Esophagus squamous epithelium (tissue), 5 donors: ENCODE results near the gene ADCY5. TPM values are rescaled to one million over a fixed set of nuclear protein-coding genes. Genes with fewer than 3 reads are reported as not detected.

Experiments used
- DNase-seq: peaks from one replicate; lab custom pipeline; 2025; lab: John Stamatoyannopoulos, UW
- H3K27ac ChIP-seq, 4 donors: fragments of 200-600 bp; sonication (generic); one replicate each; pipeline ENCODE4 v1.5.1; 2016 to 2019; ENCODE audit warnings: mild to moderate bottlenecking in 1 of 4
- H3K27me3 ChIP-seq, 4 donors: fragments of 200-600 bp; sonication (generic); 1 replicate in 3 of 4; 2 replicates in 1 of 4; pipeline versions ENCODE4 v1.5.1 to v1.6.0; 2017 to 2021; ENCODE audit warnings: antibody characterized with exemption in 1 of 4
- H3K36me3 ChIP-seq, 3 donors: fragments of 200-600 bp; sonication (generic); one replicate each; pipeline ENCODE4 v1.5.1; 2016 to 2019
- H3K4me1 ChIP-seq, 3 donors: fragments of 200-600 bp; sonication (generic); one replicate each; pipeline ENCODE4 v1.5.1; 2017 to 2019
- H3K4me3 ChIP-seq, 4 donors: fragments of 200-600 bp; sonication (generic); 1 replicate in 3 of 4; 2 replicates in 1 of 4; pipeline ENCODE4 v1.5.1; 2016 to 2019; ENCODE audit warnings: mild to moderate bottlenecking in 2 of 4, moderate library complexity in 1 of 4
- H3K9me3 ChIP-seq, 3 donors: fragments of 200-600 bp; sonication (generic); one replicate each; pipeline ENCODE4 v1.5.1; 2016 to 2019
- POLR2A ChIP-seq, 4 donors: fragments of 450-650 bp; IDR thresholded peaks; one replicate each; pipeline ENCODE4 v1.6.1; 2017; ENCODE audit warnings: antibody characterized with exemption in 4 of 4, mild to moderate bottlenecking in 4 of 4, moderate library complexity in 3 of 4
- WGBS, 2 donors: methylation state at CpG; one replicate each; pipeline ENCODE4 v1.1.5; 2018; 5-methylcytosine and 5-hydroxymethylcytosine counted together
- intact Hi-C: fragments of 100-400 bp; cut with DNase I; formaldehyde crosslinking; loops from one replicate; pipeline ENCODE4 v1.15.0; 2022
- total RNA-seq, 4 donors: library from RNA; depleted of rRNA; stranded (reverse); fragments of >200 nt; gene quantifications; one replicate each; pipeline ENCODE4 v1.1.0, GENCODE V29; 2016
- TF ChIP-seq, protein P1 (sequence below), 6 experiments: fragments of 450-650 bp in 4 of 6; fragments of 200-600 bp in 2 of 6; sonication (generic) in 2 of 6; IDR thresholded peaks; one replicate each; pipeline ENCODE4 v1.5.1; 2016 to 2019; ENCODE audit warnings: antibody characterized with exemption in 6 of 6, mild to moderate bottlenecking in 4 of 6, moderate library complexity in 4 of 6
- donor health status: DM: yes; HTN: yes; CAD: no.

ADCY5 gene
- total RNA-seq, 4 donors from 2014 or later = 0.72 to 17.4 (median 5.3) TPM

DNA sequence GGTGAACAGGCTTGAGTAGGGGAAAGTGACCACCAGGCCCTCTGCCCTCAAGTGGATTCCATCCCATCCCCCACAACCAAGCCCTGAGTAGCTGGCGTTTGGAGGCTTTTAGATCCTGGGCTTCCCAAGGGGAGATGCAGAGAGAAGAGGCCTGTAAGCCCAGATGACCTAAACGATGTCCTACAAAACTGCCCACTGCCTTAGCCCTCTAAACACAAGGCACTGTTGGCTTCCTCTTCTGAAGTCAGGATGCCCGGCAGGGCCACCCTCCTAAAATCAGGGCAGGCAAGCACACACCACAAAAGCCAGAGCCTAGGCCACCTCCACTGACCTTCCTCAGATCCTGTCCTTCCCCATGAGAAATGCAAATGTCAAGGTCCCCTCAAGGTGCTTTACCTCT is 68.6 kb downstream of the ADCY5 start:
- Histone ChIP-seq H3K4me1 (peaks cover 0 to 36% (median 14%) of the 10 kb centered on the region in 3 donors), H3K27me3 (no peaks in the 10 kb centered on the region), H3K36me3 (no peaks in the 10 kb centered on the region), H3K4me3 (no peak overlapping the region), H3K9me3 (no peaks in the 10 kb centered on the region), H3K27ac (peak overlapping the region in 3 of 4 donors; percentile 66 to 77 (median 77))
- TF ChIP-seq POLR2A (IDR thresholded peaks at IDR 0.05) = no peak
- TF ChIP-seq, protein P1, sequence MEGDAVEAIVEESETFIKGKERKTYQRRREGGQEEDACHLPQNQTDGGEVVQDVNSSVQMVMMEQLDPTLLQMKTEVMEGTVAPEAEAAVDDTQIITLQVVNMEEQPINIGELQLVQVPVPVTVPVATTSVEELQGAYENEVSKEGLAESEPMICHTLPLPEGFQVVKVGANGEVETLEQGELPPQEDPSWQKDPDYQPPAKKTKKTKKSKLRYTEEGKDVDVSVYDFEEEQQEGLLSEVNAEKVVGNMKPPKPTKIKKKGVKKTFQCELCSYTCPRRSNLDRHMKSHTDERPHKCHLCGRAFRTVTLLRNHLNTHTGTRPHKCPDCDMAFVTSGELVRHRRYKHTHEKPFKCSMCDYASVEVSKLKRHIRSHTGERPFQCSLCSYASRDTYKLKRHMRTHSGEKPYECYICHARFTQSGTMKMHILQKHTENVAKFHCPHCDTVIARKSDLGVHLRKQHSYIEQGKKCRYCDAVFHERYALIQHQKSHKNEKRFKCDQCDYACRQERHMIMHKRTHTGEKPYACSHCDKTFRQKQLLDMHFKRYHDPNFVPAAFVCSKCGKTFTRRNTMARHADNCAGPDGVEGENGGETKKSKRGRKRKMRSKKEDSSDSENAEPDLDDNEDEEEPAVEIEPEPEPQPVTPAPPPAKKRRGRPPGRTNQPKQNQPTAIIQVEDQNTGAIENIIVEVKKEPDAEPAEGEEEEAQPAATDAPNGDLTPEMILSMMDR (IDR thresholded peaks at IDR 0.05) = no peak
- intact Hi-C loops = no loop called here
- WGBS, 2 donors = 54 to 67% methylated on average over 2 to 3 of the region's 3 CpGs
- no peak for DNase-seq

- Histone ChIP-seq H3K9me3 (no peaks in the 10 kb centered on the region), H3K27ac (peak overlapping the region in 3 of 4 donors; percentile 66 to 77 (median 77)), H3K4me3 (no peak overlapping the region), H3K4me1 (peaks cover 0 to 35% (median 10%) of the 10 kb centered on the region in 3 donors), H3K27me3 (no peaks in the 10 kb centered on the region), H3K36me3 (no peaks in the 10 kb centered on the region)
- intact Hi-C loops = no loop called here
- WGBS, 2 donors = 87 to 89% methylated on average over 5 to 7 of the region's 11 CpGs
- no peak for DNase-seq
- TF ChIP-seq POLR2A (IDR thresholded peaks at IDR 0.05) = no peak
- TF ChIP-seq, protein P1 (IDR thresholded peaks at IDR 0.05) = no peak
Observed at GRCh38 chr3:123379041-123379830, 69.7 kb downstream of the ADCY5 start.

DNA sequence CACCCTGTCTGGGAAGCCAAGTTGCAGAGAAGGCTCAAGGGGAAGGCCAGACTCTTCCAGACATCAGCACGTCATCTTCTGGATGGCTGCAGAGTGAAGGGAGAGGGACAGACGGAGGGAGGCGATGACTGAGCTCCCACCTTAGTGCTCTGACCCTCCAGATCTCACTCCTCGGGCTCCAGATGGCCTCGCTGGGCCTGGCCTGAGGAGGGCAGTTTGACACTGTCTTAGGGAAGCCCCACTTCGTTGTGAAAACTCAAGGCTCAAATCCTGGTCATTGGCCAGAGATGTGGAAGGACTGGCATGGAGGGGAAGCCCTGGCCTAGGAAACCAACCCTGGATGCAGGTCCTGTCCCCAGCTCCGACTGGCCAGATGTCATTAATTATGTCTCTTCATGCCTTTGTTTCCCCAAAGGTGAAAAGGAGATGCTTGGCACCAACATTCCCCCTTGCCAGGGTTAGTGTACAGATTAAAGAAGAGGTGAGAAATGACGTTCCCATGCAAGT is 70.4 kb downstream of the ADCY5 start:
- no peak for DNase-seq
- 83 to 89% methylated on average over 6 to 7 of the region's 8 CpGs for WGBS, 2 donors
- intact Hi-C loops = no loop called here

GRCh38 chr3:123377243-123377740 is 71.6 kb downstream of the ADCY5 start:
- Histone ChIP-seq H3K9me3 (no peaks in the 10 kb centered on the region), H3K27me3 (no peaks in the 10 kb centered on the region), H3K27ac (peak overlapping the region in 3 of 4 donors; percentile 20 to 76 (median 46)), H3K36me3 (no peaks in the 10 kb centered on the region), H3K4me1 (peaks cover 0 to 40% (median 15%) of the 10 kb centered on the region in 3 donors), H3K4me3 (no peak overlapping the region)
- 37 to 40% methylated on average over 2 of the region's 2 CpGs for WGBS, 2 donors
- no peak for TF ChIP-seq POLR2A (IDR thresholded peaks at IDR 0.05)
- TF ChIP-seq, protein P1 (IDR thresholded peaks at IDR 0.05) = no peak
- DNase-seq = no peak
- intact Hi-C loops = no loop called here

More for the DNA sequence above, 70.4 kb downstream of the ADCY5 start:
- H3K4me3 ChIP-seq = no peak overlapping the region
- no peaks in the 10 kb centered on the region for H3K9me3 ChIP-seq
- H3K27ac ChIP-seq = peak overlapping the region in 3 of 4 donors; percentile 66 to 77 (median 77)
- H3K4me1 ChIP-seq = peaks cover 0 to 35% (median 11%) of the 10 kb centered on the region in 3 donors
- no peaks in the 10 kb centered on the region for H3K27me3 ChIP-seq
- TF ChIP-seq, protein P1 (IDR thresholded peaks at IDR 0.05) = no peak
- TF ChIP-seq POLR2A (IDR thresholded peaks at IDR 0.05) = no peak
- no peaks in the 10 kb centered on the region for H3K36me3 ChIP-seq
